Fibroblast of the conjunctiva (primary cell): ENCODE data around the gene TP73.

Experiments used
- DNase-seq: peaks from one replicate; pipeline ENCODE4 v3.0.0-alpha.2; 2010; ENCODE audit warnings: low read depth

TP73 gene

GRCh38 chr1:3689138-3689750 lies 36.9 kb downstream of the TP73 start:
- no peak for DNase-seq

GRCh38 chr1:3690282-3691065 lies 38.2 kb downstream of the TP73 start:
- no peak for DNase-seq

GRCh38 chr1:3691421-3692204 lies 39.3 kb downstream of the TP73 start:
- no peak for DNase-seq

GRCh38 chr1:3692598-3692997 lies 40.3 kb downstream of the TP73 start:
- DNase-seq: no peak

- no peak for DNase-seq
These were observed 41.0 kb downstream of the TP73 start for GRCh38 chr1:3693321-3693720.

- DNase-seq: no peak
These were observed 43.3 kb downstream of the TP73 start for GRCh38 chr1:3695326-3696217.

GRCh38 chr1:3696689-3697088 lies 44.4 kb downstream of the TP73 start:
- DNase-seq: no peak

GRCh38 chr1:3697104-3697503 lies 44.8 kb downstream of the TP73 start:
- no peak for DNase-seq

GRCh38 chr1:3697810-3698209 lies 45.5 kb downstream of the TP73 start:
- DNase-seq: no peak

- DNase-seq: no peak
These were observed 46.5 kb downstream of the TP73 start for GRCh38 chr1:3698660-3699408.

- DNase-seq: no peak
These were observed 47.3 kb downstream of the TP73 start for GRCh38 chr1:3699596-3699995.

- no peak for DNase-seq
These were observed 48.3 kb downstream of the TP73 start for GRCh38 chr1:3700631-3701030.

- no peak for DNase-seq
These were observed 50.2 kb downstream of the TP73 start for GRCh38 chr1:3702528-3702927.

- no peak for DNase-seq
These were observed 50.8 kb downstream of the TP73 start for GRCh38 chr1:3702990-3703728.

- DNase-seq: no peak
These were observed 51.6 kb downstream of the TP73 start for GRCh38 chr1:3703786-3704371.

GRCh38 chr1:3705341-3705950 lies 53.1 kb downstream of the TP73 start:
- no peak for DNase-seq

- DNase-seq: no peak
These were observed 54.5 kb downstream of the TP73 start for GRCh38 chr1:3706651-3707297.

- no peak for DNase-seq
These were observed 55.1 kb downstream of the TP73 start for GRCh38 chr1:3707298-3707938.

GRCh38 chr1:3707939-3708328 lies 55.6 kb downstream of the TP73 start:
- no peak for DNase-seq
